Measurements from ENCODE around the gene MYOD1.

The MYOD1 gene

DNA sequence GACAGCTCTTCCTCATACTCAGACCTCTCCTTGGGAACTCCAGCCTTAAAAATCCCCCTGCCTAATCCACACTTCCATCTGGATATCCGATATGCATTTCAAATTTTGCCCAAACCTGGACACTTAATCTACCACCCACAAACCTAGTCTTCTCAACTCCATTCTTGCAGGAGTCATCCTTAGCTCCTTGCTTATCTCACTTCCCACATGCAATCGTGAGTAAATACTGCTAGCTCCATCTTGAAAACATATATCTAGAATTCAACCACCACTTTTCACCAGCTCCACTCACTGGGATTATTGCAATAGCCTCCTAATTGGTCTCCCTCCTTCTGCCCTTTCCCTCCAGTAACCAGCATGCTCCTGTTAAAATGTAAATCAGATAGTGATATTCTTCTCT is 2.6 kb upstream of the MYOD1 start:
- no peak for DNase-seq (ENCODE audit: low read depth)
- TF ChIP-seq, protein P1, sequence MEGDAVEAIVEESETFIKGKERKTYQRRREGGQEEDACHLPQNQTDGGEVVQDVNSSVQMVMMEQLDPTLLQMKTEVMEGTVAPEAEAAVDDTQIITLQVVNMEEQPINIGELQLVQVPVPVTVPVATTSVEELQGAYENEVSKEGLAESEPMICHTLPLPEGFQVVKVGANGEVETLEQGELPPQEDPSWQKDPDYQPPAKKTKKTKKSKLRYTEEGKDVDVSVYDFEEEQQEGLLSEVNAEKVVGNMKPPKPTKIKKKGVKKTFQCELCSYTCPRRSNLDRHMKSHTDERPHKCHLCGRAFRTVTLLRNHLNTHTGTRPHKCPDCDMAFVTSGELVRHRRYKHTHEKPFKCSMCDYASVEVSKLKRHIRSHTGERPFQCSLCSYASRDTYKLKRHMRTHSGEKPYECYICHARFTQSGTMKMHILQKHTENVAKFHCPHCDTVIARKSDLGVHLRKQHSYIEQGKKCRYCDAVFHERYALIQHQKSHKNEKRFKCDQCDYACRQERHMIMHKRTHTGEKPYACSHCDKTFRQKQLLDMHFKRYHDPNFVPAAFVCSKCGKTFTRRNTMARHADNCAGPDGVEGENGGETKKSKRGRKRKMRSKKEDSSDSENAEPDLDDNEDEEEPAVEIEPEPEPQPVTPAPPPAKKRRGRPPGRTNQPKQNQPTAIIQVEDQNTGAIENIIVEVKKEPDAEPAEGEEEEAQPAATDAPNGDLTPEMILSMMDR (IDR thresholded peaks at IDR 0.05; ENCODE audit: insufficient read depth, low read depth, low read length, missing control alignments) = no peak
- no peak overlapping the region for H3K4me3 ChIP-seq (ENCODE audit: low read length)

- DNase-seq (ENCODE audit: low read depth) = no peak
- no peak overlapping the region for H3K4me3 ChIP-seq (ENCODE audit: low read length)
- TF ChIP-seq, protein P1 (IDR thresholded peaks at IDR 0.05; ENCODE audit: insufficient read depth, low read depth, low read length, missing control alignments) = no peak
Observed at GRCh38 chr11:17718015-17718414, 1.4 kb upstream of the MYOD1 start.

DNA sequence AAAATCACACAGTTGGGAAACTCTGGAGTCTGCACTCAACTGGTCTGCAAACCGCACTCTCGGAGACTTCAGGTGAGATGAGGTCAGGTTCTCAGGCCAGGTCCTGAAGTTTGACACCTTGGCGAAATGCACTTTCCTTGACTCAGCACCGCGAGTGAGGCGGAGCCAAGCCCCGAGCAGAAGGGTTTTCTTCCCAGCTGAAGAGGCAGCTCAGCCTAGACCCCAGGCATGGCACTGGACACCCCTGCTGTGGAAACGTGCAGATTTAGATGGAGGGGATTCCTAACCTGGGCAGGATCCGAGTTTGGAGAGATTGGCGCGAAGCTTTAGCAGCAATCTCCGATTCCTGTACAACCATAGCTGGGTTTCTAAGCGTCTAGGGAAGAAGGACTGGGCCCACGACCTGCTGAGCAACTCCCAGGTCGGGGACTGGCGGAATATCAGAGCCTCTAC is 835 bp upstream of the MYOD1 start:
- H3K4me3 ChIP-seq (ENCODE audit: low read length) = no peak overlapping the region
- DNase-seq (ENCODE audit: low read depth) = no peak
- TF ChIP-seq, protein P1 (IDR thresholded peaks at IDR 0.05; ENCODE audit: insufficient read depth, low read depth, low read length, missing control alignments) = no peak

DNA sequence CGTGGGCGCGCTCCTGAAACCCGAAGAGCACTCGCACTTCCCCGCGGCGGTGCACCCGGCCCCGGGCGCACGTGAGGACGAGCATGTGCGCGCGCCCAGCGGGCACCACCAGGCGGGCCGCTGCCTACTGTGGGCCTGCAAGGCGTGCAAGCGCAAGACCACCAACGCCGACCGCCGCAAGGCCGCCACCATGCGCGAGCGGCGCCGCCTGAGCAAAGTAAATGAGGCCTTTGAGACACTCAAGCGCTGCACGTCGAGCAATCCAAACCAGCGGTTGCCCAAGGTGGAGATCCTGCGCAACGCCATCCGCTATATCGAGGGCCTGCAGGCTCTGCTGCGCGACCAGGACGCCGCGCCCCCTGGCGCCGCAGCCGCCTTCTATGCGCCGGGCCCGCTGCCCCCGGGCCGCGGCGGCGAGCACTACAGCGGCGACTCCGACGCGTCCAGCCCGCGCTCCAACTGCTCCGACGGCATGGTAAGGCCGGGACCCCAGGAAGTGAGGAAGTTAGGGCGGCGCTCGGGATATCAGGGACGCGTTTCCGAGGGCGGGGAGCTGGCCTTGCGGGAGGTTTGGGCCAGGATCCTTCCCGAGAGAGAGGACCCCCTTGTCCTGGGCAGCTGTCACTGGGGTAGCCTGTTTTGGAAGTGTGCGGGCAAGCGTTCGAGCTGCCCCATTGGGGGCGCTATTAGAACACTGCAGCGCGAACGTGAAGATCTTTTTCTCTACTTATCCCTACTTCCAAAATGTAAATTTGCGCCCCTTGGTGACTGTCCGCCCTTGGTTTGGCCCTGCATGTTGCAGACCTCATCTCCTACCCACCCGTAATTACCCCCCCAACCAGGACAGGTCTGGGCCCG is 796 bp downstream of the MYOD1 start:
- H3K4me3 ChIP-seq (ENCODE audit: low read length) = no peak overlapping the region
- no peak for DNase-seq (ENCODE audit: low read depth)

DNA sequence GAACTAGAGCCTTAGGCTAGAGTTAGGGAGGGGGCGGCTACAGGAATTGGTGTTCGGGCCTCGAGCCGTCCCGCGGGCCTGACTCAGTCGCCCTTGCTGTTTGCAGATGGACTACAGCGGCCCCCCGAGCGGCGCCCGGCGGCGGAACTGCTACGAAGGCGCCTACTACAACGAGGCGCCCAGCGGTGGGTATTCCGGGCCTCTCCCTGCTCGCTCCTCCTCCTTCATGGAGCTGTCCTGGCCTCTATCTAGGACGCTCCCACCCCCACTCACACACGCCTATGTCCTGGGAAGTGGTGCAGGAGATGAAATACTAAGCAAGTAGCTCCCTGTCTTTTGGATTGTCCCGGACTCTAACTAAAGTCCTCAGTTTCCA is 1.4 kb downstream of the MYOD1 start:
- H3K4me3 ChIP-seq (ENCODE audit: low read length) = no peak overlapping the region
- DNase-seq (ENCODE audit: low read depth) = no peak
- TF ChIP-seq, protein P1 (IDR thresholded peaks at IDR 0.05; ENCODE audit: insufficient read depth, low read depth, low read length, missing control alignments) = no peak

More for the DNA sequence above, 796 bp downstream of the MYOD1 start:
- TF ChIP-seq, protein P1 (IDR thresholded peaks at IDR 0.05; ENCODE audit: insufficient read depth, low read depth, low read length, missing control alignments) = no peak

DNA sequence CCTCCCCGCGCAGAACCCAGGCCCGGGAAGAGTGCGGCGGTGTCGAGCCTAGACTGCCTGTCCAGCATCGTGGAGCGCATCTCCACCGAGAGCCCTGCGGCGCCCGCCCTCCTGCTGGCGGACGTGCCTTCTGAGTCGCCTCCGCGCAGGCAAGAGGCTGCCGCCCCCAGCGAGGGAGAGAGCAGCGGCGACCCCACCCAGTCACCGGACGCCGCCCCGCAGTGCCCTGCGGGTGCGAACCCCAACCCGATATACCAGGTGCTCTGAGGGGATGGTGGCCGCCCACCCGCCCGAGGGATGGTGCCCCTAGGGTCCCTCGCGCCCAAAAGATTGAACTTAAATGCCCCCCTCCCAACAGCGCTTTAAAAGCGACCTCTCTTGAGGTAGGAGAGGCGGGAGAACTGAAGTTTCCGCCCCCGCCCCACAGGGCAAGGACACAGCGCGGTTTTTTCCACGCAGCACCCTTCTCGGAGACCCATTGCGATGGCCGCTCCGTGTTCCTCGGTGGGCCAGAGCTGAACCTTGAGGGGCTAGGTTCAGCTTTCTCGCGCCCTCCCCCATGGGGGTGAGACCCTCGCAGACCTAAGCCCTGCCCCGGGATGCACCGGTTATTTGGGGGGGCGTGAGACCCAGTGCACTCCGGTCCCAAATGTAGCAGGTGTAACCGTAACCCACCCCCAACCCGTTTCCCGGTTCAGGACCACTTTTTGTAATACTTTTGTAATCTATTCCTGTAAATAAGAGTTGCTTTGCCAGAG is 2.0 kb downstream of the MYOD1 start:
- no peak overlapping the region for H3K4me3 ChIP-seq (ENCODE audit: low read length)
- no peak for DNase-seq (ENCODE audit: low read depth)

More for the DNA sequence above, 2.0 kb downstream of the MYOD1 start:
- TF ChIP-seq, protein P1 (IDR thresholded peaks at IDR 0.05; ENCODE audit: insufficient read depth, low read depth, low read length, missing control alignments) = no peak

All from epithelial cell of esophagus (primary cell).